ENCODE measurements around the gene AP3M1. TPM values are rescaled to one million over a fixed set of nuclear protein-coding genes. Genes with fewer than 3 reads are reported as not detected.

Gene AP3M1
- total RNA-seq, 1 experiment from 2014 or later: 37.4 TPM

DNA sequence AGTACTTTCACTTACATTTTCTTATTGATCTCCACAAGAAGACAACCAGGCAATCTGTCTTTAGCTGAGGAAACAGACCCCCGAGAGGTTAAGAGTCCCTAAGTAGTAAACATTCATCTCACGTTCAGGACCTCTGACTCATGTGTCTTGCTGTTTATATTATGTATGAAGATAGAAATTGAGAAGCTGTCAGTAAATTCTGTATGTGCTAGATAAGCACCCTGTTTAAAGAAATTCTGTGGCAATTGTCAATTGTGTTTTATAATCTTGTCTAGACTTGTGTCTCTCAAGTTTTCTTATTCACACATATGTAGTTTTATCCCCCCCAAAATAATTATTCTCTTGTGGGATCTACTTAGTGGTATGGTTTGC is 14.9 kb upstream of the AP3M1 start:
- no peaks in the 10 kb centered on the region for H3K27me3 Mint-ChIP-seq (ENCODE audit: low read depth)
- DNase-seq: no peak
- H3K79me2 ChIP-seq (ENCODE audit: insufficient read depth, low read length): peaks cover 2% of the 10 kb centered on the region; the same call in 1 of the 2 replicates

More for the DNA sequence above, 14.9 kb upstream of the AP3M1 start:
- Mint-ChIP-seq H3K4me3 (no peak overlapping the region), H3K36me3 (ENCODE audit: insufficient read depth in 1 of 3, low read depth in 3 of 3) (peaks cover 0 to 7% (median 3%) of the 10 kb centered on the region in 3 experiments; a peak in 2 of 7 replicates), H3K27ac (no peak overlapping the region), H3K4me1 (peaks cover 4 to 6% of the 10 kb centered on the region in 2 experiments; a peak in 3 of 4 replicates), H3K9me3 (no peaks in the 10 kb centered on the region)
- Histone ChIP-seq H3K9ac (ENCODE audit: extremely low read depth, insufficient read length, low read length) (no peak overlapping the region), H2BK12ac (ENCODE audit: insufficient read length, low read depth, low read length) (no peak overlapping the region), H3K18ac (ENCODE audit: insufficient read length, low read depth, low read length) (no peak overlapping the region), H3K23me2 (ENCODE audit: insufficient read length, low read depth, low read length, poor library complexity, severe bottlenecking) (no peaks in the 10 kb centered on the region), H3K9me3 (ENCODE audit: control insufficient read depth, low read depth, low read length) (no peaks in the 10 kb centered on the region), H3K4ac (ENCODE audit: low read depth, low read length) (no peak overlapping the region), H4K5ac (ENCODE audit: insufficient read length, low read depth, low read length) (no peak overlapping the region), H3K27ac (ENCODE audit: insufficient read length, low read depth, low read length) (no peak overlapping the region), H3K79me1 (ENCODE audit: insufficient read depth, low read depth, low read length, poor library complexity, severe bottlenecking) (no peaks in the 10 kb centered on the region), H2AK5ac (ENCODE audit: insufficient read length, low read length) (no peak overlapping the region), H2BK120ac (ENCODE audit: low read depth, low read length, poor library complexity, severe bottlenecking) (no peak overlapping the region), H4K8ac (replicated peaks; ENCODE audit: insufficient read length, low read depth, low read length) (no peak overlapping the region), H2BK20ac (ENCODE audit: low read depth, low read length, poor library complexity, severe bottlenecking) (no peak overlapping the region), H3K56ac (ENCODE audit: insufficient read length, low read depth, low read length) (no peak overlapping the region), H3K23ac (ENCODE audit: insufficient read length, low read depth, low read length) (no peak overlapping the region), H2BK5ac (ENCODE audit: insufficient read length, low read length) (no peak overlapping the region), H3K4me2 (ENCODE audit: insufficient read depth, insufficient read length, low read length) (no peak overlapping the region), H3K14ac (ENCODE audit: insufficient read depth, low read length) (no peak overlapping the region), H3T11ph (ENCODE audit: low read length) (no peak overlapping the region), H3K27me3 (ENCODE audit: insufficient read depth, low read length) (no peaks in the 10 kb centered on the region), H4K20me1 (ENCODE audit: control insufficient read depth, insufficient read depth, insufficient read length) (no peaks in the 10 kb centered on the region), H3K4me1 (ENCODE audit: insufficient read depth, low read length) (no peaks in the 10 kb centered on the region), H4K91ac (ENCODE audit: insufficient read length, low read depth, low read length) (no peak overlapping the region), H2BK15ac (ENCODE audit: low read depth, low read length) (no peak overlapping the region), H2AFZ (ENCODE audit: low read length) (no peak overlapping the region)
- WGBS (ENCODE audit: extremely low coverage, insufficient read length, low lambda C conversion rate): no CpG with 5 or more reads among the region's 2 CpGs
- no peak for TF ChIP-seq CTCF (conservative IDR thresholded peaks at IDR 0.05)

Measured in H9 (cell line).